ENCODE results near the gene GAPDH. TPM values are rescaled to one million over a fixed set of nuclear protein-coding genes. Genes with fewer than 3 reads are reported as not detected.

GAPDH gene
- total and polyA plus RNA-seq, 8 donors: 1,126 to 2,070 (median 1,660) TPM

DNA sequence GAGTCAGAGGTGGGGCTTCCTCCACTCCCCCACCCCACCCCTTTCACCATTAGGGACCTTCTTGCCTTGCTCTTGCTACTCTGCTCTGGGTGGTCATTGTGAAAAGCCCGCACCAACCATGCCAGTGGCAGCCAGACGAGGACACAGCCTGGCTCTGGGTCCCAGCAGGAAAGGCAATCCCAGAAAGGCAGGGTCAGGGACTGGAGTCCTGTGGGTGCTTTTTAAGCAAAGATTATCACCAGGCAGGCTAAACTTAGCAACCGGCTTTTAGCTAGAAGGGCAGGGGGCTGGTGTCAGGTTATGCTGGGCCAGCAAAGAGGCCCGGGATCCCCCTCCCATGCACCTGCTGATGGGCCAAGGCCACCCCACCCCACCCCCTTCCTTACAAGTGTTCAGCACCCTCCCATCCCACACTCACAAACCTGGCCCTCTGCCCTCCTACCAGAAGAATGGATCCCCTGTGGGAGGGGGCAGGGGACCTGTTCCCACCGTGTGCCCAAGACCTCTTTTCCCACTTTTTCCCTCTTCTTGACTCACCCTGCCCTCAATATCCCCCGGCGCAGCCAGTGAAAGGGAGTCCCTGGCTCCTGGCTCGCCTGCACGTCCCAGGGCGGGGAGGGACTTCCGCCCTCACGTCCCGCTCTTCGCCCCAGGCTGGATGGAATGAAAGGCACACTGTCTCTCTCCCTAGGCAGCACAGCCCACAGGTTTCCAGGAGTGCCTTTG is 1.2 kb upstream of the GAPDH start:
- Histone ChIP-seq H3K27me3 (no peaks in the 10 kb centered on the region), H3K36me3 (peaks cover 0 to 60% of the 10 kb centered on the region in 2 donors), H3K9me3 (no peaks in the 10 kb centered on the region), H3K4me1 (peaks cover 17 to 49% of the 10 kb centered on the region in 2 donors), H3K27ac (peak overlapping the region; percentile 97 to 99), H3K4me3 (peak overlapping the region; percentile 99)
- peak; percentile 72 to 91 (median 82) for DNase-seq
- intact Hi-C loops (cut with DNase I): loop anchor here in 1 of 2 donors (10.0 kb wide), 1 partner anchor 108 kb away; no protein-coding TSS in a partner anchor
- ATAC-seq: peak; percentile 53
- TF ChIP-seq CTCF (IDR thresholded peaks at IDR 0.05): no peak

DNA sequence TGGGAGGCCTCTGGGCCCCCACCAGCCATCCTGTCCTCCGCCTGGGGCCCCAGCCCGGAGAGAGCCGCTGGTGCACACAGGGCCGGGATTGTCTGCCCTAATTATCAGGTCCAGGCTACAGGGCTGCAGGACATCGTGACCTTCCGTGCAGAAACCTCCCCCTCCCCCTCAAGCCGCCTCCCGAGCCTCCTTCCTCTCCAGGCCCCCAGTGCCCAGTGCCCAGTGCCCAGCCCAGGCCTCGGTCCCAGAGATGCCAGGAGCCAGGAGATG is 729 bp upstream of the GAPDH start:
- DNase-seq (peak in 2 of 4 donors; percentile 79 to 89), ATAC-seq (no peak)
- Histone ChIP-seq H3K9me3 (no peaks in the 10 kb centered on the region), H3K4me1 (peaks cover 17 to 54% of the 10 kb centered on the region in 2 donors), H3K27me3 (no peaks in the 10 kb centered on the region), H3K27ac (peak overlapping the region; percentile 97 to 99), H3K4me3 (peak overlapping the region; percentile 99), H3K36me3 (peaks cover 0 to 60% of the 10 kb centered on the region in 2 donors)
- intact Hi-C loops (cut with DNase I): loop anchor here in 1 of 2 donors (10.0 kb wide), 1 partner anchor 109 kb away; no protein-coding TSS in a partner anchor
- TF ChIP-seq CTCF (IDR thresholded peaks at IDR 0.05): no peak

DNA sequence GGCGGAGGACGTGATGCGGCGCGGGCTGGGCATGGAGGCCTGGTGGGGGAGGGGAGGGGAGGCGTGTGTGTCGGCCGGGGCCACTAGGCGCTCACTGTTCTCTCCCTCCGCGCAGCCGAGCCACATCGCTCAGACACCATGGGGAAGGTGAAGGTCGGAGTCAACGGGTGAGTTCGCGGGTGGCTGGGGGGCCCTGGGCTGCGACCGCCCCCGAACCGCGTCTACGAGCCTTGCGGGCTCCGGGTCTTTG is 303 bp downstream of the GAPDH start:
- peak overlapping the region; percentile 99 for H3K4me3 ChIP-seq
- ATAC-seq: peak; percentile 52
- no peaks in the 10 kb centered on the region for H3K9me3 ChIP-seq
- no peak for DNase-seq
- no peaks in the 10 kb centered on the region for H3K27me3 ChIP-seq
- H3K4me1 ChIP-seq: peaks cover 17 to 63% of the 10 kb centered on the region in 2 donors
- H3K27ac ChIP-seq: peak overlapping the region; percentile 97 to 99
- no peak for TF ChIP-seq CTCF (IDR thresholded peaks at IDR 0.05)
- H3K36me3 ChIP-seq: peaks cover 0 to 60% of the 10 kb centered on the region in 2 donors
- intact Hi-C loops (cut with DNase I): loop anchor here in 1 of 2 donors (10.0 kb wide), 1 partner anchor 110 kb away; no protein-coding TSS in a partner anchor

GRCh38 chr12:6534945-6535696 is 804 bp downstream of the GAPDH start:
- H3K4me1 ChIP-seq: peaks cover 19 to 68% of the 10 kb centered on the region in 2 donors
- peak; percentile 34 for ATAC-seq
- H3K27me3 ChIP-seq: no peaks in the 10 kb centered on the region
- peaks cover 0 to 60% of the 10 kb centered on the region in 2 donors for H3K36me3 ChIP-seq
- no peaks in the 10 kb centered on the region for H3K9me3 ChIP-seq
- H3K27ac ChIP-seq: peak overlapping the region; percentile 97 to 99
- intact Hi-C loops (cut with DNase I): loop anchor here in 1 of 2 donors (10.0 kb wide), 1 partner anchor 110 kb away; no protein-coding TSS in a partner anchor
- H3K4me3 ChIP-seq: peak overlapping the region; percentile 99
- no peak for TF ChIP-seq CTCF (IDR thresholded peaks at IDR 0.05)
- DNase-seq: peak; percentile 41 to 95 (median 74)

DNA sequence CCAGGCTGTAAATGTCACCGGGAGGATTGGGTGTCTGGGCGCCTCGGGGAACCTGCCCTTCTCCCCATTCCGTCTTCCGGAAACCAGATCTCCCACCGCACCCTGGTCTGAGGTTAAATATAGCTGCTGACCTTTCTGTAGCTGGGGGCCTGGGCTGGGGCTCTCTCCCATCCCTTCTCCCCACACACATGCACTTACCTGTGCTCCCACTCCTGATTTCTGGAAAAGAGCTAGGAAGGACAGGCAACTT is 1.3 kb downstream of the GAPDH start:
- no peak for TF ChIP-seq CTCF (IDR thresholded peaks at IDR 0.05)
- Histone ChIP-seq H3K4me1 (peaks cover 22 to 73% of the 10 kb centered on the region in 2 donors), H3K27ac (peak overlapping the region; percentile 97 to 99), H3K4me3 (peak overlapping the region; percentile 99), H3K27me3 (no peaks in the 10 kb centered on the region), H3K9me3 (no peaks in the 10 kb centered on the region), H3K36me3 (peaks cover 0 to 55% of the 10 kb centered on the region in 2 donors)
- no peak for DNase-seq
- no peak for ATAC-seq
- intact Hi-C loops (cut with DNase I): loop anchor here in 1 of 2 donors (10.0 kb wide), 1 partner anchor 111 kb away; no protein-coding TSS in a partner anchor

All from left lung (tissue), 10 donors.